ENCODE results near the gene ZP3.
"Not testable (repeated sequence)": the region's sequence is repeated elsewhere in the genome, so short reads cannot be mapped to it uniquely, and the experiment has no call there.

DNA sequence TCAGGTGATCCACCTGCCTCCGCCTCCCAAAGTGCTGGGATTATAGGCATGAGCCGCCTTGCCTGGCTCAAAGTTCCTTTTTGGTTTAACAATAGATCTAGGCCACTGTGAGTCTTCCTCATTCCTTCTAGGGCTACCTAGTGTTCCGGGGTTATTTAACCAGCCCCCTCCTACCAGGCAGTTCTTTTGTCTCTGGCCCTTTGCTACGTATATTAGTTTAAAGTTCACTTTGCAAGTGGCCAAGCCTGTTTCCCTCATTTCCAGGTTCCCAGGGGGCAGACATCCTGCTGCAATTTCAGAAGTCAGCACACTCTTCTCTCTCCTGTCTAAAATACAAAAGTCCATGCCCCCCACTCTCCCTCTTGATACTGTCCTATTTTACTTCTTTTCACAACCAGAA is 33.8 kb downstream of the ZP3 start:
- TF ChIP-seq, protein P1, sequence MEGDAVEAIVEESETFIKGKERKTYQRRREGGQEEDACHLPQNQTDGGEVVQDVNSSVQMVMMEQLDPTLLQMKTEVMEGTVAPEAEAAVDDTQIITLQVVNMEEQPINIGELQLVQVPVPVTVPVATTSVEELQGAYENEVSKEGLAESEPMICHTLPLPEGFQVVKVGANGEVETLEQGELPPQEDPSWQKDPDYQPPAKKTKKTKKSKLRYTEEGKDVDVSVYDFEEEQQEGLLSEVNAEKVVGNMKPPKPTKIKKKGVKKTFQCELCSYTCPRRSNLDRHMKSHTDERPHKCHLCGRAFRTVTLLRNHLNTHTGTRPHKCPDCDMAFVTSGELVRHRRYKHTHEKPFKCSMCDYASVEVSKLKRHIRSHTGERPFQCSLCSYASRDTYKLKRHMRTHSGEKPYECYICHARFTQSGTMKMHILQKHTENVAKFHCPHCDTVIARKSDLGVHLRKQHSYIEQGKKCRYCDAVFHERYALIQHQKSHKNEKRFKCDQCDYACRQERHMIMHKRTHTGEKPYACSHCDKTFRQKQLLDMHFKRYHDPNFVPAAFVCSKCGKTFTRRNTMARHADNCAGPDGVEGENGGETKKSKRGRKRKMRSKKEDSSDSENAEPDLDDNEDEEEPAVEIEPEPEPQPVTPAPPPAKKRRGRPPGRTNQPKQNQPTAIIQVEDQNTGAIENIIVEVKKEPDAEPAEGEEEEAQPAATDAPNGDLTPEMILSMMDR (IDR thresholded peaks at IDR 0.05), result not testable (repeated sequence)
- TF ChIP-seq, protein P2, sequence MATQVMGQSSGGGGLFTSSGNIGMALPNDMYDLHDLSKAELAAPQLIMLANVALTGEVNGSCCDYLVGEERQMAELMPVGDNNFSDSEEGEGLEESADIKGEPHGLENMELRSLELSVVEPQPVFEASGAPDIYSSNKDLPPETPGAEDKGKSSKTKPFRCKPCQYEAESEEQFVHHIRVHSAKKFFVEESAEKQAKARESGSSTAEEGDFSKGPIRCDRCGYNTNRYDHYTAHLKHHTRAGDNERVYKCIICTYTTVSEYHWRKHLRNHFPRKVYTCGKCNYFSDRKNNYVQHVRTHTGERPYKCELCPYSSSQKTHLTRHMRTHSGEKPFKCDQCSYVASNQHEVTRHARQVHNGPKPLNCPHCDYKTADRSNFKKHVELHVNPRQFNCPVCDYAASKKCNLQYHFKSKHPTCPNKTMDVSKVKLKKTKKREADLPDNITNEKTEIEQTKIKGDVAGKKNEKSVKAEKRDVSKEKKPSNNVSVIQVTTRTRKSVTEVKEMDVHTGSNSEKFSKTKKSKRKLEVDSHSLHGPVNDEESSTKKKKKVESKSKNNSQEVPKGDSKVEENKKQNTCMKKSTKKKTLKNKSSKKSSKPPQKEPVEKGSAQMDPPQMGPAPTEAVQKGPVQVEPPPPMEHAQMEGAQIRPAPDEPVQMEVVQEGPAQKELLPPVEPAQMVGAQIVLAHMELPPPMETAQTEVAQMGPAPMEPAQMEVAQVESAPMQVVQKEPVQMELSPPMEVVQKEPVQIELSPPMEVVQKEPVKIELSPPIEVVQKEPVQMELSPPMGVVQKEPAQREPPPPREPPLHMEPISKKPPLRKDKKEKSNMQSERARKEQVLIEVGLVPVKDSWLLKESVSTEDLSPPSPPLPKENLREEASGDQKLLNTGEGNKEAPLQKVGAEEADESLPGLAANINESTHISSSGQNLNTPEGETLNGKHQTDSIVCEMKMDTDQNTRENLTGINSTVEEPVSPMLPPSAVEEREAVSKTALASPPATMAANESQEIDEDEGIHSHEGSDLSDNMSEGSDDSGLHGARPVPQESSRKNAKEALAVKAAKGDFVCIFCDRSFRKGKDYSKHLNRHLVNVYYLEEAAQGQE (IDR thresholded peaks at IDR 0.05; ENCODE audit: insufficient read depth in 1 of 2, low read depth in 2 of 2, low read length in 1 of 2), result not testable (repeated sequence)
- not testable (repeated sequence) for TF ChIP-seq POLR2AphosphoS5 (IDR thresholded peaks at IDR 0.05; ENCODE audit: low read depth, low read length); SIN3A (IDR thresholded peaks at IDR 0.05; ENCODE audit: borderline replicate concordance, insufficient read depth, low read depth, low read length)
